PC-3 (cell line): ENCODE data around the gene HEMGN. TPM values are rescaled to one million over a fixed set of nuclear protein-coding genes. Genes with fewer than 3 reads are reported as not detected.
A peak's percentile ranks its signal among the peaks of the same experiment; 100 is the strongest.

ENCODE experiments used
- ATAC-seq: fragments of 200-7000 bp; cut with Tn5 transposase; 2 replicates; pipeline ENCODE4 v1.9.1; 2020; ENCODE audit warnings: mild to moderate bottlenecking, moderate library complexity
- BruUV-seq: library from RNA; stranded (reverse); fragments of 400-500 nt; replicated peaks from 2 replicates; lab custom pipeline; 2021; lab: Mats Ljungman, UMichigan
- CTCF ChIA-PET: fragments of 300-600 bp; sonication (Branson Sonifier 250); formaldehyde crosslinking; loops from one replicate; lab custom pipeline; 2022; ENCODE audit warnings: antibody characterized with exemption; lab: Charles Lee
- POLR2A ChIA-PET: fragments of 300-600 bp; sonication (Branson Sonifier 250); formaldehyde crosslinking; loops from one replicate; lab custom pipeline; 2022; ENCODE audit warnings: antibody characterized with exemption; ENCODE audit not compliant: unreplicated experiment; lab: Charles Lee
- DNase-seq: peaks from one replicate; pipeline ENCODE4 v3.0.0-alpha.2; 2015
- H2AFZ ChIP-seq: fragments of 300-600 bp; sonication (generic); 2 replicates; pipeline ENCODE4 v1.6.0; 2016; ENCODE audit warnings: antibody characterized with exemption, low read length
- H3F3A ChIP-seq: fragments of 300-600 bp; sonication (generic); one replicate; pipeline ENCODE4 v1.6.0; 2017; ENCODE audit warnings: antibody characterized with exemption, low read length, control low read depth, mild to moderate bottlenecking; ENCODE audit not compliant: unreplicated experiment
- H3K27ac ChIP-seq: fragments of 300-600 bp; sonication (generic); 2 replicates; pipeline ENCODE4 v1.5.1; 2016; ENCODE audit warnings: mild to moderate bottlenecking, low read length
- H3K27me3 ChIP-seq: fragments of 300-600 bp; sonication (generic); 2 replicates; pipeline ENCODE4 v1.6.1; 2016; ENCODE audit warnings: low read length, mixed read lengths
- H3K36me3 ChIP-seq: fragments of 300-600 bp; sonication (generic); 2 replicates; pipeline ENCODE4 v1.6.1; 2016; ENCODE audit warnings: low read depth, mixed run types, low read length, mixed read lengths
- H3K4me1 ChIP-seq: fragments of 300-600 bp; sonication (generic); 2 replicates; pipeline ENCODE4 v1.5.1; 2016; ENCODE audit warnings: low read length; ENCODE audit not compliant: insufficient read depth
- H3K4me2 ChIP-seq: fragments of 300-600 bp; sonication (generic); 2 replicates; pipeline ENCODE4 v1.6.0; 2016; ENCODE audit warnings: low read length
- H3K4me3 ChIP-seq: fragments of 300-600 bp; sonication (generic); 2 replicates; pipeline ENCODE4 v1.5.1; 2016; ENCODE audit warnings: mild to moderate bottlenecking, low read length, mixed read lengths
- H3K79me2 ChIP-seq: fragments of 300-600 bp; sonication (generic); 2 replicates; pipeline ENCODE4 v1.6.1; 2017; ENCODE audit warnings: low read length, mixed read lengths
- H3K9ac ChIP-seq: fragments of 300-600 bp; sonication (generic); 2 replicates; pipeline ENCODE4 v1.6.0; 2016; ENCODE audit warnings: mild to moderate bottlenecking, low read length
- H3K9me2 ChIP-seq: fragments of 300-600 bp; sonication (generic); replicated peaks from 2 replicates; pipeline ENCODE4 v1.6.1; 2016; ENCODE audit warnings: mixed run types, low read length, mixed read lengths
- H3K9me3 ChIP-seq: fragments of 300-600 bp; sonication (generic); 2 replicates; pipeline ENCODE4 v1.6.1; 2016; ENCODE audit warnings: low read length, mixed read lengths
- H4K20me1 ChIP-seq: fragments of 300-600 bp; sonication (generic); 2 replicates; pipeline ENCODE4 v1.6.1; 2016; ENCODE audit warnings: low read length, mixed read lengths
- CTCF ChIP-seq: fragments of 300-600 bp; sonication (generic); conservative IDR thresholded peaks from 2 replicates; pipeline ENCODE4 v1.5.1; 2017; ENCODE audit warnings: antibody characterized with exemption, low read depth, mild to moderate bottlenecking, low read length
- EZH2 ChIP-seq: fragments of 300-600 bp; sonication (generic); IDR thresholded peaks from one replicate; pipeline ENCODE4 v1.6.1; 2017; ENCODE audit warnings: antibody characterized with exemption, mild to moderate bottlenecking, low read length; ENCODE audit not compliant: unreplicated experiment
- EZH2phosphoT487 ChIP-seq: fragments of 300-600 bp; sonication (generic); IDR thresholded peaks from 2 replicates; pipeline ENCODE4 v1.6.1; 2018; ENCODE audit warnings: mild to moderate bottlenecking, antibody characterized with exemption, low read length, borderline replicate concordance
- intact Hi-C: fragments of 100-400 bp; cut with micrococcal nuclease; formaldehyde crosslinking; loops from 2 replicates; pipeline ENCODE4 v1.9.0; 2023
- total RNA-seq: library from RNA; depleted of rRNA; stranded (reverse); fragments of >200 nt; gene quantifications from 2 replicates; pipeline ENCODE4 v1.2.3, GENCODE V29; 2014

The HEMGN gene
- total RNA-seq, 1 experiment from 2014 or later = not detected

- peaks cover 73% of the 10 kb centered on the region for H3K79me2 ChIP-seq
- no TSS peak for BruUV-seq
- H3K36me3 ChIP-seq = no peaks in the 10 kb centered on the region
- no peaks in the 10 kb centered on the region for H3K9me2 ChIP-seq
- H2AFZ ChIP-seq = peak overlapping the region; percentile 67; the same call in 1 of the 2 replicates
- H3K9me3 ChIP-seq = no peaks in the 10 kb centered on the region
- POLR2A ChIA-PET = no interaction called here
- H3K4me2 ChIP-seq = peak overlapping the region; percentile 93
- H3K27ac ChIP-seq = peak overlapping the region; percentile 81
- peak; percentile 1; the same call in 1 of the 2 replicates for ATAC-seq
- H3F3A ChIP-seq = no peaks in the 10 kb centered on the region
- H3K4me1 ChIP-seq = peaks cover 35% of the 10 kb centered on the region
- H3K27me3 ChIP-seq = no peaks in the 10 kb centered on the region
- peaks cover 30% of the 10 kb centered on the region for H4K20me1 ChIP-seq
- H3K9ac ChIP-seq = peak overlapping the region; percentile 99
- no peak; the same call in 1 of the 2 replicates for TF ChIP-seq EZH2phosphoT487
- TF ChIP-seq CTCF = no peak
- TF ChIP-seq EZH2 = no peak
- H3K4me3 ChIP-seq = peak overlapping the region; percentile 92
- DNase-seq = peak; percentile 25
- intact Hi-C loops = no loop called here
- CTCF ChIA-PET = interaction anchor here (0.5 kb wide), 2 partner anchors 15 to 71 kb away, joined by 3 to 6 read pairs; partner anchors contain the start of gene NANS
Observed at GRCh38 chr9:97985058-97985861, 47.3 kb upstream of the HEMGN start.

- Histone ChIP-seq H2AFZ (peak overlapping the region; percentile 67; the same call in 1 of the 2 replicates), H3K27ac (peak overlapping the region; percentile 81), H3K4me3 (peak overlapping the region; percentile 92), H3F3A (no peaks in the 10 kb centered on the region), H3K27me3 (no peaks in the 10 kb centered on the region), H3K79me2 (peaks cover 65% of the 10 kb centered on the region), H3K9ac (peak overlapping the region; percentile 99), H4K20me1 (peaks cover 21% of the 10 kb centered on the region), H3K9me3 (no peaks in the 10 kb centered on the region), H3K4me2 (peak overlapping the region; percentile 93), H3K36me3 (no peaks in the 10 kb centered on the region), H3K4me1 (peaks cover 27% of the 10 kb centered on the region), H3K9me2 (no peaks in the 10 kb centered on the region)
- DNase-seq (peak; percentile 74), ATAC-seq (peak; percentile 21)
- no TSS peak for BruUV-seq
- TF ChIP-seq EZH2phosphoT487 (peak; percentile 61; the same call in 1 of the 2 replicates), EZH2 (no peak)
- intact Hi-C loops = no loop called here
- ChIA-PET CTCF (no interaction called here), POLR2A (no interaction called here)
Observed at GRCh38 chr9:97984188-97985057, 46.5 kb upstream of the HEMGN start.

GRCh38 chr9:97983589-97984187, 45.7 kb upstream of the HEMGN start:
- H3K9ac ChIP-seq = peak overlapping the region; percentile 99
- H3K4me2 ChIP-seq = peak overlapping the region; percentile 93
- intact Hi-C loops = loop anchor here (2.0 kb wide), 2 partner anchors 61 to 73 kb away; partner anchors contain the start of genes NANS and TRMO
- ATAC-seq (peak; percentile 14), DNase-seq (peak; percentile 9)
- H3K36me3 ChIP-seq = no peaks in the 10 kb centered on the region
- BruUV-seq = no TSS peak
- H4K20me1 ChIP-seq = peaks cover 14% of the 10 kb centered on the region; the same call in 1 of the 2 replicates
- H3K27ac ChIP-seq = peak overlapping the region; percentile 81
- H3F3A ChIP-seq = no peaks in the 10 kb centered on the region
- peaks cover 21% of the 10 kb centered on the region for H3K4me1 ChIP-seq
- H3K27me3 ChIP-seq = no peaks in the 10 kb centered on the region
- H2AFZ ChIP-seq = peak overlapping the region; percentile 75
- no peak for TF ChIP-seq EZH2
- no peak for TF ChIP-seq CTCF
- TF ChIP-seq EZH2phosphoT487 = no peak
- no peaks in the 10 kb centered on the region for H3K9me3 ChIP-seq
- CTCF ChIA-PET = no interaction called here
- H3K4me3 ChIP-seq = peak overlapping the region; percentile 92
- H3K9me2 ChIP-seq = no peaks in the 10 kb centered on the region
- POLR2A ChIA-PET = no interaction called here
- peaks cover 58% of the 10 kb centered on the region for H3K79me2 ChIP-seq
